ENCODE results near the gene FAM200B. TPM values are rescaled to one million over a fixed set of nuclear protein-coding genes. Genes with fewer than 3 reads are reported as not detected.
A peak's percentile ranks its signal among the peaks of the same experiment; 100 is the strongest.

FAM200B gene
- total and polyA plus RNA-seq, 2 donors (not counting 3 experiments of a cell fraction or from before 2014, with no cell fraction given) = 13.9 to 24.6 TPM

DNA sequence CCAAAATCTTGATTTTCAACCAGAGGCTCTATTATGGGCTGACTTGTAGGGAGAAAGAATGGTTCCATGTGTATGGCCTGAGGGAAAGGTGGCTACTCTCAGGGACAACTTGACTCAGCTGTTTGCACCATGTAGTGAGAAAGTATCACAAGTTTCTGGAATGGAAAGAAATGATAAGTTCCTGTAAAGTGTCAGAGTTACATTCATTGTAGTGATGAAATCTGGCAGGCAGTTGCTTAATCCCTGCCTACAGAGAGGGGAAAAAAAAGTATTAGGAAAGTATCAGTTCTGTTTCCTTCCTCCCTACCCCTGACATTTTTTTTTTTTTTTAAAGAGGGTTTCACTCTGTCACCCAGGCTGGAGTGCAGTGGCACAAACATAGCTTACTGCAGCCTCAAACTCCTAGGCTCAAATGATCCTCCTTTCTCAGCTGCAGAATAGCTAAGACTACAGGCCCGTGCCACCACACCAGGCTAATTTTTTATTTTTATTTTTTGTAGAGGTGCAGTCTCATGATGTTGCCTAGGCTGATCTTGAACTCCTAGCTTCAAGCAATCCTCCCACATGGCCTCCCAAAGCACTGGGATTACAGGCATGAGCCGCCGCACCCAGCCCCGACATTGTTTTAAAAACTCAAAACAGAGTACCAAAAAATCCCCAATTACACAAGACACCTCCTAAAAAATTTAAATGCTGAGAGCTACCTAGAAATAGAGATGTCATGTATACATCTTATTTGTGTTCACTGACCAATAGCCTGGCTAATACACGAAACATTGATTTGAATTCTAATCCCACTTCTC lies 21.7 kb upstream of the FAM200B start:
- Histone ChIP-seq H4K20me1 (replicated peaks; ENCODE audit: control insufficient read depth, extremely low read depth, insufficient read depth, low read length) (no peaks in the 10 kb centered on the region), H3K4me3 (replicated peaks in 1 of 3; ENCODE audit: insufficient read depth in 1 of 3, low read depth in 1 of 3, low read length in 3 of 3) (no peak overlapping the region), H3K27me3 (ENCODE audit: control insufficient read depth in 2 of 2, insufficient read depth in 2 of 2, low read length in 2 of 2) (no peaks in the 10 kb centered on the region), H3K9me3 (replicated peaks; ENCODE audit: control insufficient read depth, insufficient read depth, low read length) (no peaks in the 10 kb centered on the region), H3K36me3 (ENCODE audit: control insufficient read depth in 2 of 2, extremely low read depth in 1 of 2, insufficient read depth in 2 of 2, low read length in 2 of 2) (no peaks in the 10 kb centered on the region), H3K4me2 (ENCODE audit: insufficient read depth, low read length) (no peak overlapping the region), H3K27ac (ENCODE audit: insufficient read depth, low read depth, low read length) (no peak overlapping the region), H2AFZ (ENCODE audit: low read depth, low read length) (no peak overlapping the region), H3K9ac (replicated peaks; ENCODE audit: extremely low read depth, insufficient read depth, low read length) (no peak overlapping the region), H3K9me1 (replicated peaks; ENCODE audit: control insufficient read depth, extremely low read depth, insufficient read depth, low read length) (no peaks in the 10 kb centered on the region), H3K79me2 (ENCODE audit: control insufficient read depth, insufficient read depth, low read length) (peaks cover 1% of the 10 kb centered on the region), H3K4me1 (ENCODE audit: control insufficient read depth, extremely low read depth, insufficient read depth, low read length) (peaks cover 10% of the 10 kb centered on the region)
- TF ChIP-seq MYC (IDR thresholded peaks at IDR 0.05; ENCODE audit: low read depth, low read length) = no peak
- ChIA-PET CTCF (no interaction called here), POLR2A (no interaction called here)
- peak; percentile 24 for DNase-seq (ENCODE audit: low read depth, low spot score)
- dilution Hi-C loops (cut with MboI; ENCODE audit: extremely low pct_ligation_motif_present, low sequenced_read_pairs) (no loop called here), intact Hi-C loops (cut with micrococcal nuclease) (loop anchor here (10.0 kb wide), 2 partner anchors 425 to 565 kb away; partner anchors contain the start of gene TAPT1)
- no peak for FAIRE-seq
- BruUV-seq (replicated peaks) = no TSS peak

DNA sequence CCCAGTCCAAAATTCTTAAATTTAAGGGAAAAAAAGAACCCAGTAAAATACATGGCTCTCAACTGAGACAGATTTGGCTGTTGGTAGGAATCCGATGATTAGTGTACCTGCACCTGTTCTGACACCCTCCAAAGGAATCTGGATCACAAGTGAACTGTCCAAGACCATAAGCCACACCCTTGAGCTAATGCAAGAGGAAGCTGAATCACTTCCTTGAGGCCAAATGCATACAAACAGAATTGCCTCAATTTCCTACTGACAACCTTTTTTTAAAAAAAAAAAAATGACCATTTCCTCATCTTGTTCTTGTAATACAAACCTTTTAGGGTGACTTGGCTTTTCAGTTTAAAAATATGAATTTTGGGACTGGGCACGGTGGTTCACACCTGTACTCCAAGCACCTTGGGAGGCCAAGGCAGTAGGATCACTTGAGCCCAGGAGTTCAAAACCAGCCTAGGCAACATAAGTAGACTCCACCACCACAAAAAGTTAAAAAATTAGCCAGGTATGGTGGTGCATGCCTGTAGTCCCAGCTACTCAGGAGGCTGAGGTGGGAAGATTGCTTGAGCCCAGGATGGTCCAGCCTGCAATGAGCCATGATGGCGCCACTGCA lies 15.8 kb upstream of the FAM200B start:
- Histone ChIP-seq H3K4me1 (ENCODE audit: control insufficient read depth, extremely low read depth, insufficient read depth, low read length) (peaks cover 35% of the 10 kb centered on the region), H3K9ac (replicated peaks; ENCODE audit: extremely low read depth, insufficient read depth, low read length) (peak overlapping the region; percentile 26), H3K36me3 (ENCODE audit: control insufficient read depth in 2 of 2, extremely low read depth in 1 of 2, insufficient read depth in 2 of 2, low read length in 2 of 2) (peaks cover 0 to 3% of the 10 kb centered on the region in 2 experiments), H4K20me1 (replicated peaks; ENCODE audit: control insufficient read depth, extremely low read depth, insufficient read depth, low read length) (no peaks in the 10 kb centered on the region), H3K27ac (ENCODE audit: insufficient read depth, low read depth, low read length) (peak overlapping the region; percentile 77), H2AFZ (ENCODE audit: low read depth, low read length) (no peak overlapping the region), H3K4me3 (replicated peaks in 1 of 3; ENCODE audit: insufficient read depth in 1 of 3, low read depth in 1 of 3, low read length in 3 of 3) (no peak overlapping the region), H3K9me3 (replicated peaks; ENCODE audit: control insufficient read depth, insufficient read depth, low read length) (no peaks in the 10 kb centered on the region), H3K27me3 (ENCODE audit: control insufficient read depth in 2 of 2, insufficient read depth in 2 of 2, low read length in 2 of 2) (no peaks in the 10 kb centered on the region), H3K79me2 (ENCODE audit: control insufficient read depth, insufficient read depth, low read length) (peaks cover 24% of the 10 kb centered on the region), H3K4me2 (ENCODE audit: insufficient read depth, low read length) (peak overlapping the region; percentile 71), H3K9me1 (replicated peaks; ENCODE audit: control insufficient read depth, extremely low read depth, insufficient read depth, low read length) (no peaks in the 10 kb centered on the region)
- ChIA-PET POLR2A (interaction anchor here (0.6 to 1.1 kb wide), 3 partner anchors 15 to 159 kb away, joined by 3 to 4 read pairs (median 3); partner anchors contain the start of gene FAM200B), CTCF (interaction anchor here (0.5 to 1.3 kb wide), 2 partner anchors 10 to 12 kb away, joined by 3 to 7 read pairs; no protein-coding TSS in a partner anchor)
- intact Hi-C loops (cut with micrococcal nuclease) (loop anchor here (1.0 kb wide), 3 partner anchors 11 to 24 kb away; partner anchors contain the start of genes FAM200B and FBXL5), dilution Hi-C loops (cut with MboI; ENCODE audit: extremely low pct_ligation_motif_present, low sequenced_read_pairs) (no loop called here)
- TF ChIP-seq POLR2AphosphoS5 (IDR thresholded peaks at IDR 0.05; ENCODE audit: insufficient read depth, low read depth, low read length) (peak; percentile 70), MYC (IDR thresholded peaks at IDR 0.05; ENCODE audit: low read depth, low read length) (no peak), EZH2 (IDR thresholded peaks at IDR 0.05; ENCODE audit: borderline replicate concordance, low read depth, low read length, severe bottlenecking) (no peak), JUN (IDR thresholded peaks at IDR 0.05; ENCODE audit: borderline replicate concordance, insufficient read depth, insufficient read length, low read depth) (peak; percentile 87), FOS (IDR thresholded peaks at IDR 0.05; ENCODE audit: borderline replicate concordance, insufficient read depth, low read length) (peak; percentile 82), GATA2 (IDR thresholded peaks at IDR 0.05; ENCODE audit: insufficient read depth, insufficient read length, low read depth, low read length) (no peak), POLR2A (IDR thresholded peaks at IDR 0.05; ENCODE audit: low read depth, low read length) (no peak)
- TF ChIP-seq, protein P1, sequence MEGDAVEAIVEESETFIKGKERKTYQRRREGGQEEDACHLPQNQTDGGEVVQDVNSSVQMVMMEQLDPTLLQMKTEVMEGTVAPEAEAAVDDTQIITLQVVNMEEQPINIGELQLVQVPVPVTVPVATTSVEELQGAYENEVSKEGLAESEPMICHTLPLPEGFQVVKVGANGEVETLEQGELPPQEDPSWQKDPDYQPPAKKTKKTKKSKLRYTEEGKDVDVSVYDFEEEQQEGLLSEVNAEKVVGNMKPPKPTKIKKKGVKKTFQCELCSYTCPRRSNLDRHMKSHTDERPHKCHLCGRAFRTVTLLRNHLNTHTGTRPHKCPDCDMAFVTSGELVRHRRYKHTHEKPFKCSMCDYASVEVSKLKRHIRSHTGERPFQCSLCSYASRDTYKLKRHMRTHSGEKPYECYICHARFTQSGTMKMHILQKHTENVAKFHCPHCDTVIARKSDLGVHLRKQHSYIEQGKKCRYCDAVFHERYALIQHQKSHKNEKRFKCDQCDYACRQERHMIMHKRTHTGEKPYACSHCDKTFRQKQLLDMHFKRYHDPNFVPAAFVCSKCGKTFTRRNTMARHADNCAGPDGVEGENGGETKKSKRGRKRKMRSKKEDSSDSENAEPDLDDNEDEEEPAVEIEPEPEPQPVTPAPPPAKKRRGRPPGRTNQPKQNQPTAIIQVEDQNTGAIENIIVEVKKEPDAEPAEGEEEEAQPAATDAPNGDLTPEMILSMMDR (IDR thresholded peaks at IDR 0.05; ENCODE audit: extremely low read depth in 1 of 2, insufficient read depth in 1 of 2, low read depth in 1 of 2, low read length in 2 of 2) = no peak
- TF ChIP-seq, protein P2, sequence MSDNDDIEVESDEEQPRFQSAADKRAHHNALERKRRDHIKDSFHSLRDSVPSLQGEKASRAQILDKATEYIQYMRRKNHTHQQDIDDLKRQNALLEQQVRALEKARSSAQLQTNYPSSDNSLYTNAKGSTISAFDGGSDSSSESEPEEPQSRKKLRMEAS (IDR thresholded peaks at IDR 0.05; ENCODE audit: insufficient read depth, insufficient read length) = no peak
- FAIRE-seq (peak; percentile 77), DNase-seq (ENCODE audit: low read depth, low spot score) (peak; percentile 60)
- BruUV-seq (replicated peaks) = TSS peak; percentile 63
